Bronchial epithelial cell (primary cell): Measurements from ENCODE around the gene NRP1. TPM values are rescaled to one million over a fixed set of nuclear protein-coding genes. Genes with fewer than 3 reads are reported as not detected.

Experiments
- DNase-seq: peaks from one replicate; pipeline ENCODE4 v3.0.0-alpha.2; 2010; ENCODE audit warnings: low read depth
- FAIRE-seq: peaks from 2 replicates; lab custom pipeline; 2011; peaks lifted over from hg19 to GRCh38; lab: Jason Lieb, UNC
- H3K27me3 ChIP-seq: 2 replicates; pipeline ENCODE4 v1.5.1; 2011; ENCODE audit warnings: low read length; ENCODE audit not compliant: control insufficient read depth, insufficient read depth
- H3K36me3 ChIP-seq: 2 replicates; pipeline ENCODE4 v1.5.1; 2011; ENCODE audit warnings: low read length; ENCODE audit not compliant: control insufficient read depth, insufficient read depth
- H3K4me3 ChIP-seq: 2 replicates; pipeline ENCODE4 v1.5.1; 2011; ENCODE audit warnings: mild to moderate bottlenecking, low read depth, low read length, control low read depth
- total RNA-seq: library from RNA; depleted of rRNA; stranded (reverse); fragments of >200 nt; gene quantifications from 2 replicates; pipeline ENCODE4 v1.2.1, GENCODE V29; 2014
- TF ChIP-seq, protein P1 (sequence below): IDR thresholded peaks from 2 replicates; pipeline ENCODE4 v1.5.1; 2011; ENCODE audit warnings: mild to moderate bottlenecking, moderate library complexity, low read length, control low read depth, inconsistent platforms; ENCODE audit not compliant: insufficient read depth, severe bottlenecking

Gene NRP1
- total RNA-seq, 1 donor from 2014 or later: 21.6 TPM

DNA sequence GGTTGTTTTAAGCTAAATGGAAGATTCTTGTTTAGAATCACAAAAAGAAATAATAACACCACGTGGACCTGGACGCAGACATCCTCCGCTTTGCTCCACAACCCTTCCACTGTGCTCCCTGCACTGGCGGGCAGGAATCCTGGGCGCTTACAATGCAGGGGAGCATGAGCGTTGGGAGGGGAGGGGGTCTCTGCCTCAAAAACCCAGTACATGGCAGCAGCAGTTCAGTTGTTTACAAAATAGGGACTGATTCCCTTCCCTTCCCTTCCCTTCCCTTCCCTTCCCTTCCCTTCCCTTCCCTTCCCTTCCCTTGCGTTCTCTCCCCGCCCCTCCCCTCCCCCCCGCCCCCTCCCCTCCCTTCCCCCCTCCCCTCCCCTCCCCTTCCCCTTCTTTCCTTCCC lies 206.8 kb downstream of the NRP1 start:
- Histone ChIP-seq H3K27me3 (no peaks in the 10 kb centered on the region), H3K4me3 (no peak overlapping the region), H3K36me3 (no peaks in the 10 kb centered on the region)
- DNase-seq (no peak), FAIRE-seq (no peak)
- TF ChIP-seq, protein P1, sequence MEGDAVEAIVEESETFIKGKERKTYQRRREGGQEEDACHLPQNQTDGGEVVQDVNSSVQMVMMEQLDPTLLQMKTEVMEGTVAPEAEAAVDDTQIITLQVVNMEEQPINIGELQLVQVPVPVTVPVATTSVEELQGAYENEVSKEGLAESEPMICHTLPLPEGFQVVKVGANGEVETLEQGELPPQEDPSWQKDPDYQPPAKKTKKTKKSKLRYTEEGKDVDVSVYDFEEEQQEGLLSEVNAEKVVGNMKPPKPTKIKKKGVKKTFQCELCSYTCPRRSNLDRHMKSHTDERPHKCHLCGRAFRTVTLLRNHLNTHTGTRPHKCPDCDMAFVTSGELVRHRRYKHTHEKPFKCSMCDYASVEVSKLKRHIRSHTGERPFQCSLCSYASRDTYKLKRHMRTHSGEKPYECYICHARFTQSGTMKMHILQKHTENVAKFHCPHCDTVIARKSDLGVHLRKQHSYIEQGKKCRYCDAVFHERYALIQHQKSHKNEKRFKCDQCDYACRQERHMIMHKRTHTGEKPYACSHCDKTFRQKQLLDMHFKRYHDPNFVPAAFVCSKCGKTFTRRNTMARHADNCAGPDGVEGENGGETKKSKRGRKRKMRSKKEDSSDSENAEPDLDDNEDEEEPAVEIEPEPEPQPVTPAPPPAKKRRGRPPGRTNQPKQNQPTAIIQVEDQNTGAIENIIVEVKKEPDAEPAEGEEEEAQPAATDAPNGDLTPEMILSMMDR: no peak
